Stimulated activated CD8-positive, alpha-beta memory T cell treated with anti-CD3 and anti-CD28 coated beads, Interleukin-15, amount 100 ng/mL, for 4 hours (primary cell): ENCODE results near the gene WDR87.

ENCODE experiments used
- DNase-seq, 2 donors: peaks; one replicate each; pipeline ENCODE4 v3.0.0-alpha.2; 2020; ENCODE audit warnings: low read depth in 2 of 2

Gene WDR87

GRCh38 chr19:37905946-37906868 is at the start of gene WDR87:
Gene WDR87, minus strand, starts transcription at chr19:37906594. Its CDS starts 8,355 bp downstream, at chr19:37898239.
- peak in 1 of 2 donors; percentile 5 for DNase-seq

- no peak for DNase-seq
Measured at GRCh38 chr19:37955986-37956385, 49.6 kb upstream of the WDR87 start.

DNA sequence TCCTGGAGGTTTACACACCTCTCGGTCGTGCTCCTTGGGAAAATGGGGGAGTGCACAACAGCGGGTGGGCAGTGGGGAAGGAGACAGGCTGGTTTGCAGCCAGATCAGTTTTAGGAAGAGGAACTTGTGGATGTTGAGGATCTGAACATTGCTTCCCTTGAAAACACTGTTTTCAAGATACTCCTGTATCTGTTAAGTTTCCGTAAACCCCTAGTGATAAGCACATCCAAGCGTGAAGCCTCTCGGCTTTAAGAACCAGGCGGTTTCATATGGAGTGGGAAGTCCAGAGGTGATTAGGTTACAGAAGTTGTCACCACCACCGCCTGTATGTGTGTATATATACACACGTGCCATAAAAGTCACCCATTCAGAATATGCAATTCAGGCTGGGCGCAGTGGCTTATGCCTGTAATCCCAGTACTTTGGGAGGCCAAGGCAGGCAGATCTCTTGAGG is 48.1 kb upstream of the WDR87 start:
- DNase-seq: no peak

DNA sequence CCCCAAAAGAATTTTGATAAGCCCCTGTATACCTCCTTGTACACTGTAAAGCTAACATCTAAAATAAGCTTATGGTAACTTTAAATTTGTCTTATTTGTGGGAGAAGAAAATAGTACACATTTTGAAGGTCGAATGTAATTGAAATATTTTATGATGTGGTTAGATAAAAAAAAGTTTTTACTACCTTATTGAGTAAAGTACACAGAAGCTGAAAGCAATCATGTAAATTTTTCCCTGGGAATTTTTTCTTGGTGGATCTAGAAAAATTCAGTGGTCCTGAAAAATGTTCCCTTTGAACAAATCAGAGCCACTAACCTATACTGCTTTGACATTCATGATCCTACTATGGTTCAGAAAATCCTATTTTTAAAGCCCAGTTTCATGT is 47.5 kb upstream of the WDR87 start:
- no peak for DNase-seq

DNA sequence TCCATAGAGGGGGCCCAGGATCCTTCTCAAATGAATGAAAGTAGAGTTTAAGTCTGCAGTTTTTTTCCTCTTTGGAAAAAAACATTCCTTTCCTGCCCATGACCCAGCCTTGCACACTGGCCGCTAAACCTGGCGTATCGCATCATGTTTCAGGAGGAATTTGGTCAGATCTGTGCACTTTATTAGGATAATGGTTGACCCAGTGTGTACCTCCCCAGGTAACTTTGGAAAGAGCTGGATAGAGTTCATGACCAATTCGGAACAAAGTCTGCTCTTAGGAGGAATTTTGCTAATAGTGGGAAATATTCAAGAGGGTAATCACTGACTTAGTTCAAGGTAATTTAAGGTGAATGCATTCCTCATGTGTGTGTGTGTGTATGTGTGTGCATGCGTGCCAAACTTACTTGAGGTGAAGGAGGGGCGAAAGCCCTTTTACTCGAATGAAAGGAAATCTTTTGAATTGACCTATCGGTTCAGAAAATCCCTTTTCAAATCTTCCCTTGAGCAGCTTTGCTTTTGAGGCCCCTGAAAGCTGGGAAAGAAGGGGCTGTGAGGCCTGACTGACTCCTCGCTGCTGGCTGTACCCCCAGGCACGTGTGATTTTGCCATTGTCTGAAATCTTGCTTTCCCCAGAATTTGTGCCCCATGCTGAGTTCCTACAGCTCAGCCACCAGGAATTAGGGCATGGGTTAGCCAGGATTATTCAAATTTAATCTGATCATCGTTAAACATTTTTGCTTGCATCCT is 47.0 kb upstream of the WDR87 start:
- no peak for DNase-seq

- DNase-seq: no peak
Measured at GRCh38 chr19:37951816-37952210, 45.4 kb upstream of the WDR87 start.

DNA sequence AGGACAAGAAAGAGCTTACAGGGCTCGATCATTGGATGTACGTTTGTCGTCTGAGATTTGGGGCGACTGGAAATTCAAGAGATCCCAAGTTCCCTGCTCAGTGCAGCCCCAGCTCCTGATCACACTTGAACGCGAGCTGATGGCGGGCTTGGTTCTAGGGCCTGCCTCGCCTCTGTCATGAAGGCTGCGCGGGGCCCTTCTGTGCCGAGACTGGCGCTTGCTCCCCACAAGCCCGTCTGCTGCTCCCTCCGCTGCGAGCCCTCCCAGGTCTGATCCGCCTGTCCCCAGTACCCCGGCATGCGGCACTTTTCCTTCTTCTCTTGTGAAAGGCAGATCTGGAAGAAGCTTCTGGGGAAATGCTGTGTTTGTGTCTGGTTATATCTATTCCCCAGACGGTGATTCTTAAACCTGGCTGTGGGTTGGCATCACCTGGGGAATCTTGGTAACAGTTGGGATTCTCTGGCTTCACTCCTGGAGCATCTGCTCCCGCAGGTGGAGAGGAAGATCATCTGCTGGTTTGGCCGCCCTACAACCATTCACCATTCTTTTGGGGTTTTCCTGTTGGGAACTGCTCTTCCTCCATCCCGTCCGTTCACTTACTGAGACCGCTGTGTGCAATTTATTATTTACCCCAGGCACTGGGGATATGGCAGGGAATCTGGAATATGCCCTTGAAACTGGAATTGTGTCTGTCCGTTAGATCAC is 44.2 kb upstream of the WDR87 start:
- DNase-seq: no peak

DNA sequence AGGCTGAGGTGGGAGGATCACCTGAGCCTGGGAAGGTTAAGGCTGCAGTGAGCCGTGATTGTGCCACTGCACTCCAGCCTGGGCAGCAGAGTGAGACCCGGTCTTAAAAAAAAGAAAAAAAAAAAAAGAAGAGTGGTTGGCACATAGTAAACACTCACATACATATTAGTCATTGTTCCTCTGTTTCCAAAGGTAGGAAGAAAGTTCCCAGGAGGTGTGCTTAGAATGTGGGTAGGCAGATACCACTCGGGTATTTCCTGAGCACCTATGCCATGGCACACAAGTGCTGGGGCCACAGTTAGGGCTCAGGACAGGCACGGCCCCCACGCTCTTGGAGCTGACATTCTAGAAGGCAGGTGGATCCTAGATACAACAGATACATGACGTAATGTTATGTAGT is 42.0 kb upstream of the WDR87 start:
- DNase-seq: no peak

GRCh38 chr19:37947778-37948177 is 41.4 kb upstream of the WDR87 start:
- DNase-seq: no peak

DNA sequence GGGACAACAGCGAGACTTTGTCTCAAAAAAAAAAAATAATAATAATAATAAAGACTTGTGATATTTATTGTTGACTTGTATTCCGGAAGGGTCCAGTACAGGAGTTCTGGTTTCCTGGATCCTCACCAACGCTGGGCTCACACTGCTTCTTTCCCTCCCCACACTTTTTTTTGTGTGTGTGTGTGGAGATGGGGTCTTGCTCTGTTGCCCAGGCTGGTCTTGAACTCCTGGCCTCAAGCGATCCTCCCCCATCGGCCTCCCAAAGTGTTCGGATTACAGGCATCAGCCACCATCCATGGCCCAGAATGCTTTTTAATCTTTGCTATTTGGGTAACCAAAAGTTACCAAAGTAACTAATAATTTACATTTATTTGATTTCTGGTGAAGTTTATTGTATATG is 39.7 kb upstream of the WDR87 start:
- DNase-seq: no peak

DNA sequence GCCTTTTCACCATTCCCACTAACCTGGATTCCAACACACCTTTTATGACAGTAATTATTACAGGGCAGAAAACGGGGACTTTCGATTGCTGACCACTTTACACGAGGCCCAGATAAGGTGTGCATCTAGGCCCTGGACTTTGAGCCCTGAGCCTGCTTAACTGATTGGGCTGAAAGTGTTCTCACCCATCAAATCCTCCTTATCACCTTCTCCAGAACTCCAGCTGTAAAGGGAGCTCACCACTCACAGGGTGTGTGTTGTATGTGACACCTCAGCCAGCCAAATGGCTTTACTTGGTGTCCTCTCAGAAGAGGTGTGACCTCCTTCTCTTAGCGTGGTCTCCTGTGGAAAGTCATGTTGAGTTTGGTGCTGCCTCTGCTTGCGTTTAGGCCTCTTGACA is 37.1 kb upstream of the WDR87 start:
- no peak for DNase-seq

DNA sequence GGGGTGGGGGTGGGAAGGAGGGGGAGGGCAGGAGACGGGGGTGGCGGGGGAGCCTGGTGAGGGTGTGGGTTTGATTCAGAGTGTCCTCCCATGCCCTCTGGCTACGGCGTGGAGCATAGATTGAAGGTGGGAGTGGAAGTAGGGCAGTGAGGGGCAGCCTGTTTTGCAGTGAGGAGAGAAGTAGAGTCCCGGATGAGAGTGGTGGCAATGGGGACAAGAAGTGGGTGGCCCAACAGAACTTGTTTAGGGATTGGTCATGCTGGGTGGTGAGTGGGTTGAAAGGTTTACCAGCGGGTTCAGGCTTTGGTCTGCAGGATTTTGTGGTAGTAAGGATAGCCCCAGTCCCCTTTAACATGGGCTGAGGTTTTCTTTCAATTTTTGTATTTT is 36.1 kb upstream of the WDR87 start:
- DNase-seq: no peak

DNA sequence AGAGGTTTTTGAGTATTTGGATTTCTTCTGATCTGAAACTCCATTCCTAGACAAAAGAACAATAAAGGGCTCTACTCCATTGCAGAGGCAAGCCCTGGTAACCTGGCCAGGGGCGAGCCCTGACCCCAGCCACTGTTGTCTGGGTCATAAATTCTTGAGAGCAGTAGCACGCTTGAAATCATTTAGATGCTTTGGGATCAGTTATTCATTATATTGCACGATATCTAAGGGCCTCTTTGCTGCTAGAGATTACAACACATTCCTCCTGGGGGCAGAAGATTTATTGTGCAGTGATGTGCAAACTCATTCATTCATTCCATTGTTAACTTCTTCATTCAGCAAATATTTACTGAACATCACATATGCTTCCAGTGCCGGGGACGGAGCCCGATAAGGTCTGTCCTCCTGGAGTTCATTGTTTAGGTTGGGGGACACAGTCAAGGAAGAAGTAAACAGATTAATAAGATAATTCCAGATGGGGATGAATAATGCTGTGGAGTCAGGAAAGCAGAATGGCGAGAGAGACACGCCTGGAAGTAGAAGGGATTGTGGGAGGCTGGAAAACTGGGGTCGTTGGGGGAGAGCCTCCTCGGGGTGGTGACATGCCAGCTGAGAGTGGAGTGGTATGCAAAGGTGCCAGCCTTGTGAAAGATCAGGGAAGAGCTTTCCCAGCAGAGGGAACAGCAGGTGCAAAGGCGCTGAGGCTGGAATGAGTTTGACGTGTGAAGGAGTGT is 35.6 kb upstream of the WDR87 start:
- DNase-seq: no peak

- no peak for DNase-seq
Measured at GRCh38 chr19:37938353-37938752, 32.0 kb upstream of the WDR87 start.

- no peak for DNase-seq
Measured at GRCh38 chr19:37936886-37937285, 30.5 kb upstream of the WDR87 start.

- no peak for DNase-seq
Measured at GRCh38 chr19:37936166-37936565, 29.8 kb upstream of the WDR87 start.

GRCh38 chr19:37935341-37935740 is 28.9 kb upstream of the WDR87 start:
- no peak for DNase-seq

- no peak for DNase-seq
Measured at GRCh38 chr19:37933937-37934358, 27.6 kb upstream of the WDR87 start.

- DNase-seq: no peak
Measured at GRCh38 chr19:37932985-37933936, 26.9 kb upstream of the WDR87 start.

GRCh38 chr19:37931881-37932655 is 25.7 kb upstream of the WDR87 start:
- no peak for DNase-seq
